GM18867 (cell line): ENCODE results near the gene ARPC4.
"Not testable (repeated sequence)": the region's sequence is repeated elsewhere in the genome, so short reads cannot be mapped to it uniquely, and the experiment has no call there.

Experiments used
- ATAC-seq: cut with Tn5 transposase; IDR thresholded peaks from one replicate; pipeline ENCODE4 v1.9.1; 2021; ENCODE audit warnings: mild to moderate bottlenecking, moderate library complexity; ENCODE audit not compliant: unreplicated experiment

The ARPC4 gene

DNA sequence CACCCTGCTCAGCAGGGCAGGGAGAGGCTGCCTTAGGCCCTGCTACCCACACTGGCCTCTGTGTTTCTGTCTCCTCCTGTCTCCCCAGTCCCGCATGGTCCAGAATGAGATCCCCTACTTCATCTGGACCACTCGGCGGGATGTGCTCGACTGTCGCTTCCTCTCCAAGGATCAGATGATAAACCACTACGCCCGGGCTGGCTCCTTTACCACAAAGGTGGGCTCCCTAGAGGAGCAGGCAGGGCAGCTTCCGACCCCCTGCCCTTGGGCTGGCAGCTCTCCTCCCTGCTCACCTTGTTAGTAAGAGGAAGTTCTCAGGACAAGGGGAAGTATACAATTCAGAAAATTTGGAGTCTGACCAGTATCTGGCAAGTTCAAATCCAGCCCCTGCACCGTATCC lies 23.1 kb downstream of the ARPC4 start:
- no peak for ATAC-seq

DNA sequence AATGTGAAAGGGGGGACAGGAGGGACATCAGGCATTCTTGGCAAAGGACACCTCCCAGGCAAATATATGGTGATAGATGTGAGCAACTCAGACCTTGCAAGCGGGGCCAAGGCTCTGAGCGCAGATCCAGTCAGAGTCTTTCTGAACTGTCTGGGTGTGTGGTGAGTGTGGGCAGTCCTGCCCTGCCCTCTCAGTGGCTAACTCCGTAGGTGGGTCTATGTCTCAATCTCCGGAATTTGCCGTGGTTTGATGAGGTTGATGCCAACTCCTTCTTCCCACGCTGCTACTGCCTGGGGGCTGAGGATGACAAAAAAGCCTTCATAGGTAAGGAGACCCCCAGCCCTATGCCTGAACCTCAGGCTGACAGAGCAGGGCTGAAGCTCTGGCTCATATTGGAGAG lies 24.6 kb downstream of the ARPC4 start:
- ATAC-seq, result no peak

DNA sequence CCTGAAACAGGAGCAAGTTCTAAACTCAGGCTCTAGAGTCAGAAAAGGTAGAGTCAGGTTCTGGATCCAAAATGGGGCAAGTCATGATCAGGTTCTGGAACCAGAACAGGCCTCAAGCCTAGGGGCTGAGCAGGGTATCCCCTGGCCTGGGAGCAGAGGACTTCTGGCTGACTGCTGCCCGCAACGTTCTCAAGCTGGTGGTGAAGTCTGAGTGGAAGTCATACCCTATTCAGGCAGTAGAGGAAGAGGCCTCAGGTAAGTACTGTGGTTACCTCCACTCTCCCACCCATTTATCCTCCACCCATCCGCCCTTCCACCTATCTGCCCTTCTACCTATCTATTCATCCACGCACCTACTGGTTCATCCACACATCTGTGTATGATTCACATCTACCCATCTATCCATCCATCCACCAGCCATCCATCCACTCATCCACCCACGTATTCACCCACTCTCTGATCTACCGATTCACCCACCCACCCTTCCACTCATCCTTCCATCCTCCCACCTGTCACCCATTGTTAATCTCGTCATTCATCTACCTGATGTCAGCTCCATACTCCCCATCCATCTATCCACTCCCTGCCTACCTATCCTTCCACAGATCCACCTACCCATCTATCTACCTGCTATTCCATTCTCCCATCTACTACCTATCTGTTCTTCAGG lies 25.9 kb downstream of the ARPC4 start:
- ATAC-seq, result no peak

DNA sequence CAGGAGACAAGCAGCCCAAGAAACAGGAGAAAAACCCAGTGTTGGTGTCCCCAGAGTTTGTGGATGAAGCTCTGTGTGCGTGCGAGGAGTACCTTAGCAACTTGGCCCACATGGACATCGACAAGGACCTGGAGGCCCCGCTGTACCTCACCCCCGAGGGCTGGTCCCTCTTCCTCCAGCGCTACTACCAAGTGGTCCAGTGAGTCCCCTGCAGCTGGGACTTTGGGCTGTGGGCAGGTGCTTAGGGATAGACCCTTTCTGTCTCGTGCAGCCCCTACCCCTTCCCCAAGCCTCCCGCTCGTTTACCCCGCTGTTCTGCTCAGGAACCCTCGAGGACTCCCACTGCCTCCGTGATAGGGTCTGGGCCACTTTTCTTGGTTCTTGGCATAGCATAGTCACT lies 27.7 kb downstream of the ARPC4 start:
- ATAC-seq, result no peak

DNA sequence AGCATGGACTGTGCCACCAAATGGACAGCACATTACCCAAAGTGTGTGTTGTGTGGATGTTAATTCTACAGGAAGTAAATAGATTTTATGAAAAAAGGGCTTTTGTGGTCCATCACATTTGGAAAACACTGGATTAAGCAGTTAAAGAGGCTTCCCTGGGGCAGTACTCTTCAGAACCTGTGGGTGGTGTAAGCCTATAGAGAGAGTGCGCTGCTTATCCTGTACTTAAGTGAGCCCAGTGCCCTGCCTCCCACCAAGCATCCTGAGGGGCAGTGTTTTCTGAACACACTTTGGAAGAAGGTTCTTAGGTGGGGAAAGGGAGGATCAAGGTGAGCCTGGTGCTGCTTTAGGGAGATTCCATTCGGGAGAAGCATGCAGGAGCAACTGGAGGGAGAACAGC lies 28.1 kb downstream of the ARPC4 start:
- no peak for ATAC-seq

DNA sequence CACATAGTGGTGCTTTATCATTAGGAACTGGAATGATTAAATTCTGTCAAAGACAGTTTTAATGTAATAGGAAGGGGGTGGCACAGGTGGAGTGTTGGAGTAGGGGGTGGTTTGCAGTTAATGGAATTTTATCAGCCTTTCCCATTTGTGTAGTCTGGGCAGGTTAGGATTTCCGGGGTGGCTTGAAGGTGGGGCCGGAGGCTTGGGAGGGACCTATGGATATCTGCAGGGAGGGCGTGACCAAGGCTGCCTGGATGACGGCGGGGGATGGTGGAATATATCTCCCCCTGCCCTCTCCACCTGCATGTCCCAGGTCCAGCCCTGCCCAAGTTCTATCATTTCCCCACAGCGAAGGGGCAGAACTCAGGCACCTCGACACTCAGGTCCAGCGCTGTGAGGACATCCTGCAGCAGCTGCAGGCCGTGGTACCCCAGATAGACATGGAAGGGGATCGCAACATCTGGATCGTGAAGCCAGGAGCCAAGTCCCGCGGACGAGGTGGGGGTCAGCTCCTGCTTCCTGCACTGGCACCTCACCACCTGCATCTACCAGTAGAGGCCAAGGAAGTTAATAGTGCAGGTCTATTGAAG lies 32.7 kb downstream of the ARPC4 start:
- no peak for ATAC-seq

DNA sequence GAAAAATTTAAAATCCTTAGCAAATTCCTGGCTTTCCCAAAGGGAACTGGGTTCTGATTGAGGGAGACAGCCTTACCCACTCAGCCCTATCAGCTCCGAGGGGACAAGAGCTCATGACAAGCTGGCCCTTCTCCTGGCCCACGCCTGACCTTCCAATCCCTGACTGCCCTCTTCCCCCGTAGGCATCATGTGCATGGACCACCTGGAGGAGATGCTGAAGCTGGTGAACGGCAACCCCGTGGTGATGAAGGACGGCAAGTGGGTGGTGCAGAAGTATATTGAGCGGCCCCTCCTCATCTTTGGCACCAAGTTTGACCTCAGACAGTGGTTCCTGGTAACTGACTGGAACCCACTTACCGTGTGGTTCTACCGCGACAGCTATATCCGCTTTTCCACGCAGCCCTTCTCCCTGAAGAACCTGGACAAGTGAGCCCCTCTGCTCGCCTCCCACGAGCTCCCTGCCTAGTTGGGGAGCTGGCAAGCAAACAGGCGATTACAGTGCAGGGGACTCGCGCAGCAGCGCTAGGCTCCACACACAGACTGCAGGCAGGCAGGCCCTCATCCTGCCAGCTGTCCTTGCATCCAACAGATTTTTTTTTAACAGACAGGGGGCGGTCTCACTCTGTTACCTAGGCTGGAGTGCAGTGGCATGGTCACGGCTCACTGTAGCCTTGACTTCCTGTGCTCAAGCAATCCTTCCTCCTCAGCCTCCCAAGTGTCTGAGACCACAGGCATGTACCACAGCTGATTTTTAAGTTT lies 34.1 kb downstream of the ARPC4 start:
- ATAC-seq, result no peak

DNA sequence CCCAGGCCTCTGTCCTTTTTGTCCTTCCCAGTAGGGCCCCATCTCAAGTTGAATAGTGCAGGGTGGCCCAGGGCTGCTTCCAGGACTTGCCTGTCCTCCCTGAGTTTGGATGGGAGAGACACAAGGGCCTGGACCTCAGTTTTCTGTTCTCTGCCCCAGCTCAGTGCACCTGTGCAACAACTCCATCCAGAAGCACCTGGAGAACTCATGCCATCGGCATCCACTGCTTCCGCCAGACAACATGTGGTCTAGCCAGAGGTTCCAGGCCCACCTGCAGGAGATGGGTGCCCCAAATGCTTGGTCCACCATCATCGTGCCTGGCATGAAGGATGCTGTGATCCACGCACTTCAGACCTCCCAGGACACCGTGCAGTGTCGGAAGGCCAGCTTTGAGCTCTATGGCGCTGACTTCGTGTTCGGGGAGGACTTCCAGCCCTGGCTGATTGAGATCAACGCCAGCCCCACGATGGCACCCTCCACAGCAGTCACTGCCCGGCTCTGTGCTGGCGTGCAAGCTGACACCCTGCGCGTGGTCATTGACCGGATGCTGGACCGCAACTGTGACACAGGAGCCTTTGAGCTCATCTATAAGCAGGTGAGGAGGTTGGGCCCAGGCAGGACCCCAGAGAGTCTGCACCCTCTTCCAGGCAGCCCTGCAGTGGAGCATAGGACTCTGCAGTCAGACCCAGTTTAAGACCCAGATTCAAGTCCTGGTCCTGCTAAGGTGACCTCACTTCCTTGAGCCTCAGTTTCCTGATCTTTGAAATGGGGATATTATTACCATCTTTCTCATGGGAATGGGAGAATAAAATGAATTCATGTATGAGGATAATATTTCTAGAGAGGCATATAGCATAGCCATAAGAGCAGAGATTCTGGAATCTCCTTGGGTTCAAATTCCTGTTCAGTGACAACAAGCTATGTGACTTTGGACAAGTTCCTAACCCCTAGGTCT lies 36.2 kb downstream of the ARPC4 start:
- ATAC-seq, result no peak

DNA sequence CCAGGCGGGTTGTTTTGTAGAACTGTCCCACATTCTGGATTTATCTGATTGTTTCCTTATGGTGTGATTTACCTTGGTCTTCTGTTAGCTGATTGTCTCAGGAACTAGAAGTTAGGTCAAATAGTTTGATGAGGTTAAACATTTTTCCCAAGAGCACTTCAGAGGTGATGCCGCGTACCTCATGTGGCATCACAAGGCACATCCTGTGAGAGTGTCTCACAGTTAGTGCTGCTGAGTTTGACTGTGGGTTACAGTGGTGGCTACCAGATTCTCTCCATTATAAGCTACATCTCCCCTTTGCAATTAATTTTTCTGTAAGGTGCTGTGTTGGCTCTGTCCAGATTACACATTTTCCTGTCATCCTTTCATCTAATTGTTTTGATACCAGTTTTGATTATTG lies 38.4 kb downstream of the ARPC4 start:
- ATAC-seq, result no peak

DNA sequence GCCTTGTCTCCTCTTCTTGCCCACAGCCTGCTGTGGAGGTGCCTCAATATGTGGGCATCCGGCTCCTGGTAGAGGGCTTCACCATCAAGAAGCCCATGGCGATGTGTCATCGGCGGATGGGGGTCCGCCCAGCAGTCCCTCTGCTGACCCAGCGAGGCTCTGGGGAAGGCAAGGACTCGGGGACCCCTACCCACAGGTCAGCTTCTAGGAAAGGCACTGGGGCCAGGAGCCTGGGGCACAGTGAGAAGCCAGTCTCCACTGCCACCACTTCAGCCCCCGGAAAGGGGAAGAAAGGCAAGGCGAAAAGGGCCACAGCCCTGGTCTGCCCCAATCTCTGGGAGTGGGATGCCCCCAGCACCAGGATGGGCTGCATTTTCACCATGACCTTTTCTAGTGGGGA lies 40.2 kb downstream of the ARPC4 start:
- ATAC-seq, result no peak

DNA sequence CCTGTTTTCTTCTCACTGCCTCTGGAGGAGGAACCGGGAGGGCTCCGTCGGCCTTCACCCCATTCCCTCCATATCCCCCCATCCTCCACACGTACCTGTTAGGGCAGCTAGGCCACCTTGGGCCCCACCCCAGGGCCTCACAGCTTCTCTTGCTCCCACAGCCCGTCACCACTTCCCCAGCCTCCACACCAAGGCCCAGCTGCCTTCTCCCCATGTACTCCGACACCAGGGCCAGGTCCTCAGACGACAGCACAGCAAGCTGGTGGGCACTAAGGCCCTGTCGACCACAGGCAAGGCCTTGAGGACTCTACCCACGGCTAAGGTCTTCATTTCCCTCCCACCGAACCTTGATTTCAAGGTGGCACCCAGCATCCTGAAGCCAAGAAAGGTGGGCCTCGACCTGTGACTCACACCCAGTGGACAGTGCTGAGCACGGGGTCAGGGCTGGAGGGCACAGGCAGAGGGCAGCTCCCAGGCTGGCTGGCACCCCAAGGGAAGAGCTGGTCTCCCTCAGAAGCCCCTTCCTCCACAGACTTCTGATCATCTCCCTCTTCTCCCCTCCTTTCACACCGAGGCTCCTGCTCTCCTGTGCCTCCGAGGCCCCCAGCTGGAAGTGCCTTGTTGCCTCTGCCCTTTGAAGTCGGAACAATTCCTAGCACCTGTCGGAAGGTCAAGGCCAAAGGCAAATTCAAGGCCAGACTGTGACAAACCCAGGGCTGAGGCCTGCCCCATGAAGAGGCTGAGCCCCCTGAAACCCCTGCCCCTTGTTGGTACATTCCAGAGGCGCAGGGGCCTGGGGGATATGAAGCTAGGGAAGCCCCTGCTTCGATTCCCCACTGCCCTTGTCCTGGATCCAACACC lies 41.9 kb downstream of the ARPC4 start:
- ATAC-seq, result no peak

DNA sequence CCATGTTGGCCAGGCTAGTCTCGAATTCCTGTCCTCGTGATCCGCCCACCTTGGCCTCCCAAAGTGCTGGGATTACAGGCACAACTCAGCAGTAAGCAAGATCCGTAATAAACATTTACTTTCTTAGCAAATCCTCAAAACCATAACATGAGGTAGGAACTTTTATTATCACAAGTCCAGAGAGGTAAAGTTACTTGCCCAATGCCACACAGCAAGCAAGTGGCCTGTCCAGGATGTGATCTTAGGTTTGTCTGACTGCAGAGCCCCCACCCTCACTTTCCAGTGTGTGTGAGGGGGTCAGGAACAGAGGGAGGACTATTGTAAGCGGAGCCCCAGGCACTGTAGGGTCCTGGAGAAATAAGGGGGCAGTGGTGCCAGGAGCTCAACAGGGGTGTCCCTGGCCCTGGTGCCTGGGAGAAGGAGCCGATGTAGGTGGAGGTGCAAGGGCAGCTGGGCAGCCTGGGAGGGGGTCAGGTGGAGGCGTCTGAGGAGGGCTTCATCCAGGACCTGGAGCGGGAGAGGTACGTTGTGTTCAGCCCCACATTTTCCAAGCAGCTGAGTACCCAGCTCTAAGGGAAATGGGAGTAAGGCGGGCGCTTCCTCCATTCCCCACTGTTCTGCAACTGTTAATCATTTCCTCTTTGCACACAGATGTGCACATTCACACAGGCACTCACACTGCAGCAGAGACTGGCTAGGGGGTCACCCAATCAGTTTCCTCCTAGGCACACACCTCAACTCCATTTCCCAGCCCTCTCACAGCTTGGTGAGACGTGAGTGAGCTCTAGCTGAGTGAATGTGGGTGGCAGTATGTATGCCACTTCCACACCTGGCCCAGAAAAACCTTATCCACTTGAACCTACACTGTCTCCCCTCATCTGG lies 45.1 kb downstream of the ARPC4 start:
- ATAC-seq, result no peak

DNA sequence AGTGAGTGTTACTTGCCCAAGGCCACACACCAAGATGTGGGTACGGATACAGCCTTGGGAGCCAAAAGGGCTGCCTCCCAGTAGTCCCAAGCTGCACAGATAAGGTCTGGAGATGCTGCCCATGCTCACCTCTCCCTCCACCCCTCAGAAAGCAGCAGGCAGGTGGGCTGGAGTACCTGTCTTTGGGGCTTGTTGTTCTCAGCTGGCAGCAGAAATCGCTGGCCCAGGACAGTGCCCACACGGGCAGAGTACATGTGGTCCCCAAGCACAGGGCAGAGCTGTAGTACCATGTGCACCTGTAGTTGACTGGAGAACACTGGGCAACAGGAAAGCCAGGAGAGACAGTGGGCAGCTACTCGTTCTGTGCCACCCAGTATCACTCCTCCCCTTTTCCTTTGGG lies 46.0 kb downstream of the ARPC4 start:
- no peak for ATAC-seq

DNA sequence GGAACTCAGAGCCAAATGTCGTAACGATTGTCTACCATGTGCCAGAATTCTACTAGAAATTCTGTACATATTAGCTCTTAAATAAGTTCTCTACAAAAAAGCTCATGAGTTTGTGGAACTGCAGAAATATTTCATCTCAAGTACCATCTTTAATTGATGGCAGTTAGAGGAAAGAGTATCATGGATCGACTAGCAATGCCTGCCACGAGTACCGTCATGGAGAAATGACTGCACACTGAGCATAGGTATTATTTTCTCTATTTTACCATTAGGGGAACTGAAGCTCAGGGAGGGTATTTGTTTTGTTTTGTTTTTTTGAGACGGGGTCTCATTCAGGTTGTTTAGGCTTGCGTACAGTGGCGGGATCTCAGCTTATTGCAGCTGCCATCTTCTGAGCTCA lies 48.1 kb downstream of the ARPC4 start:
- ATAC-seq, result no peak

DNA sequence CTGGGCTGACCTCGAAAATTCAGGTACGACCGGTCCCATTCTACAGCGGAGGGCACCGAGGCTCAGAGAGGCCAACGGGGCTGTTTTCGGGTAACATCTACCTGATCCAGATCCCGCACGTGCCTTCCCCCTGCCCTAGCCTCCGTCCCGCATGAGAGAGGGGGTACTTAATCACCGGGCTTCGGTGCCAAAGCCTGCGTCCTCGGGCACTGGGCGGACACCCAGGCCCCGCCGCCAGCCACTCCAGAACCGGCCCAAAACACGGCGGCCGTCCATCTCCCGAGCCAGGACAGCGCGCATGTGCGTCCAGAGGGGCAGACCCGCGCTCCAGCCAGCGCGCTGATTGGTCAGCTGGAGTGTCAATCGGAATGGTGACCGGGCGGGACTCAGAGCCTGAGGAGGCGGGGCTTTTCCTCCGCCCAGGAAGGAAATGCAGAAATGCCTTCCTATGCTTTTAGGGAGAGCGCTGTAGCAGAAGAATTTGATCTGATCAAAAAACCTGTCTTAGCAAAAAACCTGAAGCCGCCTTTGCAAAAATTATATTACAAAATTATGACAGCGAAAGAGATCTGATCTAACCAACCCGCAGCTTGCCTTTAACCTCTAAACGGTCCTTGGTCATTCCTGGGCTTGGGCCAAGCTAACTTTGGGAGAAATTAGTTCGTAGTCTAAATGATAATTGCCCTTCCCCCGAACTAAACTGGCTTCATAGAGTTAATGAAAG lies 51.0 kb downstream of the ARPC4 start, which contains the start of gene RPUSD3:
Gene RPUSD3, minus strand, starts transcription at position 294 of the 724 bp plus-strand sequence. Its CDS starts 18 bp downstream, at position 276.
- peak; percentile 98 for ATAC-seq

DNA sequence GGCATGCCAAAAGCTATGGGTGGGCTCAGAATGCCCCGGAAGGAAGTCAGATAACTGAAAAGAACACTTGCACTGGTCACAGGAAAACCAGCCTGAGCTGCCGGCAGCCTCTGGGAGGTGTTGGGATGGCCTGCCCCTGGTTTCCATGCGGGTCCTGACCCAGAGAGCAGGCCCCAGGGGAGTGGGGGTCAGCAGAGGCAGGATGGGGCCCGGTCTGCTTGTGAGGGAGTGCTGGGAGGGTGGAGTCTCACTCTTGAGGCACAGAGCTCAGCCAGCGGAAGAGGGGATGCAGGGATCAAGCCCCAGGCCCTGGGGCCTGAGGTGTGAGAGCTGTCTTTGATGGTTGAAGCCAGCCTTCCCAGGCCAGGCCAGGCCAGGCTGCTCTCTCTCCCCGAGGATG lies 53.3 kb downstream of the ARPC4 start:
- ATAC-seq, result no peak

DNA sequence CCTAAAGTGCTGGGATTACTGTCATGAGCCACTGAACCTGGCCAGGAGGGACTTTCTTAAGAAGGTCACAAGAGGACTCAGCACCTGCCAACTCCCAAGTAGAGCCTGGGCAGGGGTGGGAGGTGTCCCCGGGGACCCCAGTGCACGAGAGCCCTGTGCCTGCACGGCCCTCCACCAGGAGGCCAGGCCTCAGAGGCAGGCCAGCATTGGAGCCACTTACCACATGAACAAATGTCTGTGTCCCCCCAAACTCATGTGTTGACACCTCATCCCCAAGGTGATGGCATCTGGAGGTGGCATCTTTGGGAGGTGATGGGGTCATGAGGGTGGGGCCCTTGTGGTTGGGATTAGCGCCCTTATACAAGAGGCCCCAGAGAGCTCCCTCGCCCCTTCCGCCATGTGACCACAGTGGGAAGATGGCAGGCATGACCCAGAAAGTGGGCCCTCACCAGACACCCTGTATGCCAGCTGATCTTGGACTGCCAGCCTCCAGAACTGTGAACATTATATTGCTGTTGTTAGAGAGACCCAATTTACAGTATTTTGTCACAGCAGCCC lies 54.1 kb downstream of the ARPC4 start:
- no peak for ATAC-seq

DNA sequence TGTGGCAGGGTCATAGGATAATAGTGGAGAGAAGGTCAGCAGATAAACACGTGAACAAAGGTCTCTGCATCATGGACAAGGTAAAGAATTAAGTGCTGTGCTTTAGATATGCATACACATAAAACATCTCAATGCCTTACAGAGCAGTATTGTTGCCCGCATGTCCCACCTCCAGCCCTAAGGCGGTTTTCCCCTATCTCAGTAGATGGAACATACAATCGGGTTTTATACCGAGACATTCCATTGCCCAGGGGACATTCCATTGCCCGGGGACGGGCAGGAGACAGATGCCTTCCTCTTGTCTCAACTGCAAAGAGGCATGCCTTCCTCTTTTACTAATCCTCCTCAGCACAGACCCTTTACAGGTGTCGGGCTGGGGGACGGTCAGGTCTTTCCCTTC lies 55.0 kb downstream of the ARPC4 start:
- ATAC-seq, result not testable (repeated sequence)
